GM19240 (cell line): ENCODE measurements around the gene ZPR1.
"Not testable (repeated sequence)": the region's sequence is repeated elsewhere in the genome, so short reads cannot be mapped to it uniquely, and the experiment has no call there.

Experiments
- DNase-seq: peaks from one replicate; pipeline ENCODE4 v3.0.0; 2011; ENCODE audit warnings: low spot score; ENCODE audit not compliant: insufficient read length

ZPR1 gene

GRCh38 chr11:116762132-116762531, 25.7 kb downstream of the ZPR1 start:
- no peak for DNase-seq

GRCh38 chr11:116756044-116756443, 31.8 kb downstream of the ZPR1 start:
- DNase-seq: not testable (repeated sequence)

GRCh38 chr11:116750070-116750718, 37.6 kb downstream of the ZPR1 start:
- DNase-seq: no peak

- DNase-seq: no peak
Measured at GRCh38 chr11:116742104-116742503, 45.7 kb downstream of the ZPR1 start.

GRCh38 chr11:116740741-116741140, 47.1 kb downstream of the ZPR1 start:
- no peak for DNase-seq

GRCh38 chr11:116738975-116739374, 48.8 kb downstream of the ZPR1 start:
- no peak for DNase-seq

- DNase-seq: no peak
Measured at GRCh38 chr11:116736763-116737162, 51.1 kb downstream of the ZPR1 start.

GRCh38 chr11:116733969-116734508, 53.8 kb downstream of the ZPR1 start:
- no peak for DNase-seq

- DNase-seq: no peak
Measured at GRCh38 chr11:116733043-116733755, 54.6 kb downstream of the ZPR1 start.

GRCh38 chr11:116732271-116733042, 55.4 kb downstream of the ZPR1 start:
- DNase-seq: peak; percentile 79

GRCh38 chr11:116731821-116732220, 56.0 kb downstream of the ZPR1 start:
- no peak for DNase-seq

- no peak for DNase-seq
Measured at GRCh38 chr11:116731097-116731761, 56.6 kb downstream of the ZPR1 start.

- DNase-seq: no peak
Measured at GRCh38 chr11:116730601-116731000, 57.2 kb downstream of the ZPR1 start.

- no peak for DNase-seq
Measured at GRCh38 chr11:116730241-116730561, 57.6 kb downstream of the ZPR1 start.

- DNase-seq: no peak
Measured at GRCh38 chr11:116729501-116730240, 58.2 kb downstream of the ZPR1 start.

GRCh38 chr11:116727990-116728389, 59.8 kb downstream of the ZPR1 start:
- DNase-seq: no peak

GRCh38 chr11:116725434-116726221, 62.2 kb downstream of the ZPR1 start:
- no peak for DNase-seq

GRCh38 chr11:116724813-116725212, 63.0 kb downstream of the ZPR1 start:
- DNase-seq: no peak
